IPS-15b (cell line): ENCODE data around the gene NR2C2.

Experiments
- H3K27me3 ChIP-seq: one replicate; pipeline ENCODE4 v1.6.1; 2013; ENCODE audit warnings: low read length; ENCODE audit not compliant: control insufficient read depth, insufficient read depth
- H3K36me3 ChIP-seq: one replicate; pipeline ENCODE4 v1.6.1; 2013; ENCODE audit warnings: low read length; ENCODE audit not compliant: control insufficient read depth, insufficient read depth
- H3K4me1 ChIP-seq: one replicate; pipeline ENCODE4 v1.6.1; 2013; ENCODE audit warnings: mild to moderate bottlenecking, low read length; ENCODE audit not compliant: control insufficient read depth, insufficient read depth
- H3K4me3 ChIP-seq: one replicate; pipeline ENCODE4 v1.5.1; 2013; ENCODE audit warnings: low read depth, low read length
- H3K9ac ChIP-seq: one replicate; pipeline ENCODE4 v1.6.1; 2013; ENCODE audit warnings: low read depth, mild to moderate bottlenecking, low read length
- H3K9me3 ChIP-seq: one replicate; pipeline ENCODE4 v1.6.1; 2013; ENCODE audit warnings: mild to moderate bottlenecking, low read length; ENCODE audit not compliant: control insufficient read depth, insufficient read depth

The NR2C2 gene

GRCh38 chr3:15060029-15060428, 112.6 kb downstream of the NR2C2 start:
- H3K4me3 ChIP-seq, result no peak overlapping the region
- H3K4me1 ChIP-seq, result peaks cover 11% of the 10 kb centered on the region
- peaks cover 12% of the 10 kb centered on the region for H3K36me3 ChIP-seq
- H3K27me3 ChIP-seq, result no peaks in the 10 kb centered on the region
- H3K9ac ChIP-seq, result no peak overlapping the region
- H3K9me3 ChIP-seq, result no peaks in the 10 kb centered on the region

GRCh38 chr3:15063238-15063637, 115.9 kb downstream of the NR2C2 start:
- peak overlapping the region; percentile 92 for H3K4me3 ChIP-seq
- H3K4me1 ChIP-seq, result peaks cover 11% of the 10 kb centered on the region
- peaks cover 6% of the 10 kb centered on the region for H3K36me3 ChIP-seq
- no peaks in the 10 kb centered on the region for H3K27me3 ChIP-seq
- H3K9ac ChIP-seq, result no peak overlapping the region
- H3K9me3 ChIP-seq, result no peaks in the 10 kb centered on the region

- Histone ChIP-seq H3K4me1 (peaks cover 11% of the 10 kb centered on the region), H3K4me3 (peak overlapping the region; percentile 92), H3K27me3 (no peaks in the 10 kb centered on the region), H3K9ac (peak overlapping the region; percentile 95), H3K36me3 (peaks cover 1% of the 10 kb centered on the region), H3K9me3 (no peaks in the 10 kb centered on the region)
Observed at GRCh38 chr3:15063656-15064286, 116.4 kb downstream of the NR2C2 start.

- Histone ChIP-seq H3K9me3 (no peaks in the 10 kb centered on the region), H3K27me3 (no peaks in the 10 kb centered on the region), H3K4me3 (peak overlapping the region; percentile 92), H3K36me3 (no peaks in the 10 kb centered on the region), H3K9ac (peak overlapping the region; percentile 95), H3K4me1 (peaks cover 11% of the 10 kb centered on the region)
Observed at GRCh38 chr3:15064299-15064834, 117.0 kb downstream of the NR2C2 start.

- Histone ChIP-seq H3K4me1 (peaks cover 11% of the 10 kb centered on the region), H3K9ac (peak within 1 kb of the TSS; percentile 95), H3K36me3 (no peaks in the 10 kb centered on the region), H3K4me3 (peak within 1 kb of the TSS; percentile 92), H3K9me3 (no peaks in the 10 kb centered on the region), H3K27me3 (no peaks in the 10 kb centered on the region)
Observed at GRCh38 chr3:15064835-15065549, 117.6 kb downstream of the NR2C2 start, which contains the start of gene MRPS25. Gene MRPS25 (minus strand): TSS chr3:15065315. CDS start chr3:15065194, 121 bp downstream.

GRCh38 chr3:15065550-15066007, 118.2 kb downstream of the NR2C2 start:
- no peaks in the 10 kb centered on the region for H3K9me3 ChIP-seq
- H3K4me1 ChIP-seq, result peaks cover 11% of the 10 kb centered on the region
- no peaks in the 10 kb centered on the region for H3K36me3 ChIP-seq
- H3K4me3 ChIP-seq, result peak overlapping the region; percentile 92
- H3K9ac ChIP-seq, result no peak overlapping the region
- H3K27me3 ChIP-seq, result no peaks in the 10 kb centered on the region

GRCh38 chr3:15066467-15066866, 119.1 kb downstream of the NR2C2 start:
- Histone ChIP-seq H3K4me1 (peaks cover 11% of the 10 kb centered on the region), H3K27me3 (no peaks in the 10 kb centered on the region), H3K9ac (no peak overlapping the region), H3K36me3 (no peaks in the 10 kb centered on the region), H3K9me3 (no peaks in the 10 kb centered on the region), H3K4me3 (no peak overlapping the region)

- Histone ChIP-seq H3K9me3 (no peaks in the 10 kb centered on the region), H3K9ac (no peak overlapping the region), H3K36me3 (peaks cover 16% of the 10 kb centered on the region), H3K4me1 (no peaks in the 10 kb centered on the region), H3K27me3 (no peaks in the 10 kb centered on the region), H3K4me3 (no peak overlapping the region)
Observed at GRCh38 chr3:15069441-15069840, 122.1 kb downstream of the NR2C2 start.

GRCh38 chr3:15071699-15072098, 124.3 kb downstream of the NR2C2 start:
- Histone ChIP-seq H3K27me3 (no peaks in the 10 kb centered on the region), H3K9me3 (no peaks in the 10 kb centered on the region), H3K9ac (no peak overlapping the region), H3K4me1 (no peaks in the 10 kb centered on the region), H3K36me3 (peaks cover 28% of the 10 kb centered on the region), H3K4me3 (no peak overlapping the region)

- Histone ChIP-seq H3K9me3 (no peaks in the 10 kb centered on the region), H3K27me3 (no peaks in the 10 kb centered on the region), H3K4me1 (no peaks in the 10 kb centered on the region), H3K4me3 (no peak overlapping the region), H3K36me3 (peaks cover 40% of the 10 kb centered on the region), H3K9ac (no peak overlapping the region)
Observed at GRCh38 chr3:15074500-15074899, 127.1 kb downstream of the NR2C2 start.

- H3K27me3 ChIP-seq, result no peaks in the 10 kb centered on the region
- no peaks in the 10 kb centered on the region for H3K9me3 ChIP-seq
- peaks cover 43% of the 10 kb centered on the region for H3K36me3 ChIP-seq
- H3K4me1 ChIP-seq, result no peaks in the 10 kb centered on the region
- H3K4me3 ChIP-seq, result no peak overlapping the region
- H3K9ac ChIP-seq, result no peak overlapping the region
Observed at GRCh38 chr3:15079091-15079490, 131.7 kb downstream of the NR2C2 start.
